Heart left ventricle (tissue), 16 donors: Measurements from ENCODE around the gene SORCS2. TPM values are rescaled to one million over a fixed set of nuclear protein-coding genes. Genes with fewer than 3 reads are reported as not detected.

ENCODE experiments used
- ATAC-seq, 4 donors: fragments of 200-7000 bp; cut with Tn5 transposase; one replicate each; pipeline ENCODE4 v1.9.1; 2020 to 2022; ENCODE audit warnings: moderate library complexity in 4 of 4, mild to moderate bottlenecking in 3 of 4, moderate number of reproducible peaks in 1 of 4
- DNase-seq, 5 donors: peaks; one replicate each; pipeline ENCODE4 v3.0.0-alpha.2; 2020
- H3K27ac ChIP-seq, 12 donors: fragments of 200-600 bp; sonication (generic) in 4 of 12; one replicate each; pipeline versions ENCODE4 v1.5.0 to v1.8.0; 2016 to 2022; ENCODE audit warnings: mild to moderate bottlenecking in 2 of 12
- H3K27me3 ChIP-seq, 9 donors: fragments of 200-600 bp; sonication (generic) in 2 of 9; one replicate each; pipeline versions ENCODE4 v1.5.1 to v1.8.0; 2016 to 2022; ENCODE audit warnings: mild to moderate bottlenecking in 3 of 9
- H3K36me3 ChIP-seq, 9 donors: fragments of 200-600 bp; sonication (generic) in 2 of 9; one replicate each; pipeline versions ENCODE4 v1.5.0 to v1.8.0; 2018 to 2022; ENCODE audit warnings: mild to moderate bottlenecking in 2 of 9
- H3K4me1 ChIP-seq, 12 donors: fragments of 200-600 bp; sonication (generic) in 4 of 12; one replicate each; pipeline versions ENCODE4 v1.5.0 to v1.8.0; 2016 to 2022; ENCODE audit warnings: mild to moderate bottlenecking in 3 of 12
- H3K4me3 ChIP-seq, 12 donors: fragments of 200-600 bp; sonication (generic) in 4 of 12; one replicate each; pipeline versions ENCODE4 v1.5.0 to v1.8.0; 2017 to 2022; ENCODE audit warnings: mild to moderate bottlenecking in 9 of 12, moderate library complexity in 4 of 12
- H3K9me3 ChIP-seq, 12 donors: fragments of 200-600 bp; sonication (generic) in 4 of 12; one replicate each; pipeline versions ENCODE4 v1.5.0 to v1.8.0; 2016 to 2022; ENCODE audit warnings: mild to moderate bottlenecking in 1 of 12
- POLR2A ChIP-seq, 2 donors: fragments of 450-650 bp; IDR thresholded peaks; one replicate each; pipeline ENCODE4 v1.6.1; 2017; ENCODE audit warnings: antibody characterized with exemption in 2 of 2, mild to moderate bottlenecking in 2 of 2, moderate library complexity in 2 of 2
- WGBS, 4 donors: extraction: QIAGEN DNeasy Blood & Tissue Kit in 2 of 4; methylation state at CpG; one replicate each; pipeline versions ENCODE4 v1.1.5 to v1.1.7; 2013 to 2018; 5-methylcytosine and 5-hydroxymethylcytosine counted together
- intact Hi-C, 10 donors: fragments of 100-400 bp; cut with DNase I; formaldehyde crosslinking; loops; one replicate each; pipeline versions ENCODE4 v1.11.1 to v1.14.2; 2022
- polyA plus RNA-seq, 2 donors: library from polyadenylated mRNA; stranded (reverse); fragments of 200-250 nt; gene quantifications; one replicate each; pipeline ENCODE4 v1.2.3, GENCODE V29; 2013
- total RNA-seq, 9 donors: library from RNA; depleted of rRNA in 2 of 9; stranded (reverse); fragments of >200 nt in 2 of 9; fragmentation: NEBNext Ultra II Directional in 3 of 9; extraction: Animal tissue kit (Norgen Biotek cat#: 25700) in 3 of 9; gene quantifications; one replicate each; pipeline versions ENCODE4 v1.1.0 to v1.2.4, GENCODE V29; 2016 to 2023
- TF ChIP-seq, protein P1 (sequence below), 12 donors: fragments of 200-600 bp; sonication (generic) in 4 of 12; IDR thresholded peaks; one replicate each; pipeline versions ENCODE4 v1.5.0 to v1.8.0; 2018 to 2022; ENCODE audit warnings: antibody characterized with exemption in 12 of 12, mild to moderate bottlenecking in 5 of 12
- donor health status: ischemic (EF 13 %, LVEDD 7.1; RV severe dilation, severe dysfunction).
- donor health status: healthy with polysubstance abuse.
- donor health status: DM: no; HTN: yes; CAD: no.
- donor health status: DM: no; HTN: no; CAD: no.
- donor health status: ischemic (EF 25% LVEDD 6.9; RV normal size, moderate dysfunction).
- donor health status: ischemic (EF 25% LVEDD 5.7; RV mildly dilated, moderate dysfunction).
- donor health status: healthy.
- donor health status: DM: yes; HTN: yes; CAD: no.
- donor health status: ischemic (EF 35%, LVEDD 5.7; RV mildly dilated, moderate dysfunction).
- donor health status: nonischemic (EF 11% LVEDD 7.7; RV severe dilation, severe dysfunction).
- donor health status: DM: yes; HTN: yes; CAD: no.
- donor health status: PGD.
- donor health status: ischemic (EF 29% LVEDD 5.4; RV normal size, mild dysfunction).
- donor health status: nonischemic (EF 23%, LVEDD 6.1; RV moderate dilation, normal function).

SORCS2 gene
- total and polyA plus RNA-seq, 11 donors: 0.28 to 5.5 (median 2.4) TPM

DNA sequence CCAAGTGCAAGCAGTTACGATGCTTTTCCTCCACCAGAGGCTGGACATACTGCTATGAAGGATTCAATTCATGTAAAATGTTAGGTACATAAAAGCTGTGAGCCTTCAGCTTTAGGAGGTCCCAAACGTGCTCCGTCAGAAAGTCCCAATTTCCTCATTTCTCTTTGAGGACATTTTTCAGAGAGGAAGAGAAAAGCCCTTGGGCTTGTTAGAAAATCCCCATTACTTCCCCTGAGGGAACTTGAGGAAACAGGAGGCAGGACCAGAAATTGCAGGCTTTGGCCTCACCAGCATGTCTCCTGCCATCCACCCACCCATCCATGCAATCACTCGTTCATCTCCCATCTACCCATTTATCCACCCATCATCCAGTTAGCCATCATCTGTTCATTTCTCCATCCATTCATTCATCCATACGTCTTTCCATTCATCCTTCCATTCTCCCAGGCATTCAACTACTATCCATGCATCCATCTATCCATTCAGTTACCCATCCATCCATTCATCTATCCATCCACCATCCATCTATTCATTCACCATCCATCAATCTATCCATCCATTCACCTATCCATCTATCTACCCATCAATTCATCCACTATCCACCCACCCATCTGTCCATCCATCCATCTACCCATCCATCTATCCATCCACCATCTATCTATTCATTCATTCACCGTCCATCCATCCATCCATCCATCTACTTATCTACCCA is 523.8 kb downstream of the SORCS2 start:
- peaks cover 0 to 4% (median 0%) of the 10 kb centered on the region in 12 donors for H3K9me3 ChIP-seq
- H3K4me1 ChIP-seq: peaks cover 0 to 6% (median under 1%) of the 10 kb centered on the region in 12 donors
- intact Hi-C loops: loop anchor here in 9 of 10 donors (5.0 to 10.0 kb wide), 8 partner anchors 254 to 524 kb away; partner anchors contain the start of gene SORCS2 (in 5 of the 9)
- no peak overlapping the region for H3K4me3 ChIP-seq
- 69 to 76% (median 72%) methylated on average over 6 of the region's 6 CpGs for WGBS, 4 donors
- TF ChIP-seq, protein P1, sequence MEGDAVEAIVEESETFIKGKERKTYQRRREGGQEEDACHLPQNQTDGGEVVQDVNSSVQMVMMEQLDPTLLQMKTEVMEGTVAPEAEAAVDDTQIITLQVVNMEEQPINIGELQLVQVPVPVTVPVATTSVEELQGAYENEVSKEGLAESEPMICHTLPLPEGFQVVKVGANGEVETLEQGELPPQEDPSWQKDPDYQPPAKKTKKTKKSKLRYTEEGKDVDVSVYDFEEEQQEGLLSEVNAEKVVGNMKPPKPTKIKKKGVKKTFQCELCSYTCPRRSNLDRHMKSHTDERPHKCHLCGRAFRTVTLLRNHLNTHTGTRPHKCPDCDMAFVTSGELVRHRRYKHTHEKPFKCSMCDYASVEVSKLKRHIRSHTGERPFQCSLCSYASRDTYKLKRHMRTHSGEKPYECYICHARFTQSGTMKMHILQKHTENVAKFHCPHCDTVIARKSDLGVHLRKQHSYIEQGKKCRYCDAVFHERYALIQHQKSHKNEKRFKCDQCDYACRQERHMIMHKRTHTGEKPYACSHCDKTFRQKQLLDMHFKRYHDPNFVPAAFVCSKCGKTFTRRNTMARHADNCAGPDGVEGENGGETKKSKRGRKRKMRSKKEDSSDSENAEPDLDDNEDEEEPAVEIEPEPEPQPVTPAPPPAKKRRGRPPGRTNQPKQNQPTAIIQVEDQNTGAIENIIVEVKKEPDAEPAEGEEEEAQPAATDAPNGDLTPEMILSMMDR (IDR thresholded peaks at IDR 0.05): no peak
- no peak for TF ChIP-seq POLR2A (IDR thresholded peaks at IDR 0.05)
- no peak for DNase-seq
- no peak overlapping the region for H3K27ac ChIP-seq
- ATAC-seq: no peak
- peaks cover 0 to 13% (median 0%) of the 10 kb centered on the region in 9 donors for H3K27me3 ChIP-seq
- H3K36me3 ChIP-seq: no peaks in the 10 kb centered on the region

DNA sequence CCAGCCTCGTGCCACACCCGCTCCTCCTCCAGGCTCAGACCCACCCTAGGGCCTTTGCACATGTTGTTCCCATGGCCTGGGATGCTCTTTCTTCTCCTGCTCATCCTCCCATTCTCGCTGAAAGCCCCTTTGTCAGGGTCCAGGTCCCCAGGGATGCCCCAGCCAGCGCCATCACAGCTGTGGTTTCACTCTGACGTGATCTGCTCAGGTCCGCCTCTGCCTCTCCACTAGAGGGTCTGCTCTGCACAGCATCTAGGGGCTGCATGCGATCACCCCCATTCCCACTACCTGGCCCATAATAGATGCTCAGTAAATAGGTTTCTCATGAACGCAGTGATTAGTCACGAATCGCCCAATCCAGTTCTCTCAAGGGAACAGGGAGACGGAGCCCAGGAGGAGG is 524.8 kb downstream of the SORCS2 start:
- ATAC-seq (no peak), DNase-seq (peak in 1 of 5 donors; percentile 51)
- peaks cover 0 to 6% (median under 1%) of the 10 kb centered on the region in 12 donors for H3K4me1 ChIP-seq
- intact Hi-C loops: loop anchor here in 9 of 10 donors (5.0 to 10.0 kb wide), 8 partner anchors 255 to 525 kb away; partner anchors contain the start of gene SORCS2 (in 5 of the 9)
- TF ChIP-seq, protein P1 (IDR thresholded peaks at IDR 0.05): no peak
- no peak for TF ChIP-seq POLR2A (IDR thresholded peaks at IDR 0.05)
- no peak overlapping the region for H3K27ac ChIP-seq
- peaks cover 0 to 13% (median 0%) of the 10 kb centered on the region in 9 donors for H3K27me3 ChIP-seq
- H3K4me3 ChIP-seq: no peak overlapping the region
- peaks cover 0 to 4% (median 0%) of the 10 kb centered on the region in 12 donors for H3K9me3 ChIP-seq
- WGBS, 4 donors: 88 to 92% (median 89%) methylated on average over 11 of the region's 11 CpGs
- H3K36me3 ChIP-seq: no peaks in the 10 kb centered on the region

DNA sequence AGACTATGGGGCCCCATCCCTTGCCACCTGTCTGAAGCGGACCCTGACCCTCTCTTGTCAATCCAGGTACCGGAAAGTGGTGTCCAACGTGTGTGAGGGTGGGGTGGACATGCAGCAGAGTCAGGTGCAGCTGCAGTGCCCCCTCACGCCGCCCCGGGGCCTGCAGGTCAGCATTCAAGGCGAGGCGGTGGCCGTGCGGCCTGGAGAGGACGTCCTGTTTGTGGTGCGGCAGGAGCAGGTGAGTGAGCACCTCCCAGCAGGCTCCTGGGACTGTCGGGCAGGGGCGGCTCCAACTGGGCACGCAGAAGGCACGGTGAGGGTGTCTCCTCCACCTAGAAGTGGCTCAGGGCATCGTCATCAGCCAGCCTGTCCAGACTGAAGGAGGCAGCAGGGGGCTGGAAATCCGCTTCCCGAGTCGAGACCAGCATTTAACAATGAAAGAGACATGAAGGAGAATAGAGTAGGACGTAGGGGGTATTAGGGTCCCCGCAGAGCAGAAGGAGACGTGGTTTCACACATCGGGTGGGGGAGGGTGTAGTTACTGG is 525.7 kb downstream of the SORCS2 start:
- Histone ChIP-seq H3K9me3 (peaks cover 0 to 4% (median 0%) of the 10 kb centered on the region in 12 donors), H3K4me3 (no peak overlapping the region), H3K27me3 (peaks cover 0 to 13% (median 0%) of the 10 kb centered on the region in 9 donors), H3K27ac (no peak overlapping the region), H3K36me3 (no peaks in the 10 kb centered on the region), H3K4me1 (peaks cover 0 to 6% (median under 1%) of the 10 kb centered on the region in 12 donors)
- ATAC-seq (no peak), DNase-seq (peak in 1 of 5 donors; percentile 41)
- TF ChIP-seq POLR2A (IDR thresholded peaks at IDR 0.05): no peak
- TF ChIP-seq, protein P1 (IDR thresholded peaks at IDR 0.05): no peak
- intact Hi-C loops: loop anchor here (2.0 to 10.0 kb wide), 10 partner anchors 255 to 526 kb away; partner anchors contain the start of gene SORCS2 (in 7 of the 10)
- WGBS, 4 donors: 77 to 81% (median 79%) methylated on average over 22 to 24 of the region's 24 CpGs
